ENCODE data around the gene OGFRL1. TPM values are rescaled to one million over a fixed set of nuclear protein-coding genes. Genes with fewer than 3 reads are reported as not detected.

OGFRL1 gene
- total RNA-seq, 1 donor from 2014 or later, result 6.0 TPM

- Mint-ChIP-seq H3K9me3 (no peaks in the 10 kb centered on the region), H3K27ac (no peak overlapping the region), H3K36me3 (peaks cover 4% of the 10 kb centered on the region), H3K27me3 (no peaks in the 10 kb centered on the region), H3K4me3 (no peak overlapping the region), H3K4me1 (ENCODE audit: unreplicated experiment) (no peaks in the 10 kb centered on the region)
- TF ChIP-seq CTCF (conservative IDR thresholded peaks at IDR 0.05), result no peak
- DNase-seq (ENCODE audit: extremely low spot score, unreplicated experiment), result no peak
These were observed 12.9 kb downstream of the OGFRL1 start for GRCh38 chr6:71301546-71301945.

GRCh38 chr6:71309656-71310055, 21.0 kb downstream of the OGFRL1 start:
- Mint-ChIP-seq H3K4me3 (no peak overlapping the region), H3K9me3 (no peaks in the 10 kb centered on the region), H3K4me1 (ENCODE audit: unreplicated experiment) (peaks cover 29% of the 10 kb centered on the region), H3K27ac (no peak overlapping the region), H3K36me3 (no peaks in the 10 kb centered on the region), H3K27me3 (peaks cover 4% of the 10 kb centered on the region)
- DNase-seq (ENCODE audit: extremely low spot score, unreplicated experiment), result no peak
- no peak for TF ChIP-seq CTCF (conservative IDR thresholded peaks at IDR 0.05)

GRCh38 chr6:71310261-71310660, 21.6 kb downstream of the OGFRL1 start:
- TF ChIP-seq CTCF (conservative IDR thresholded peaks at IDR 0.05), result no peak
- no peak for DNase-seq (ENCODE audit: extremely low spot score, unreplicated experiment)
- H3K9me3 Mint-ChIP-seq, result no peaks in the 10 kb centered on the region
- peaks cover 4% of the 10 kb centered on the region for H3K27me3 Mint-ChIP-seq
- no peak overlapping the region for H3K4me3 Mint-ChIP-seq
- H3K4me1 Mint-ChIP-seq (ENCODE audit: unreplicated experiment), result peaks cover 29% of the 10 kb centered on the region
- no peaks in the 10 kb centered on the region for H3K36me3 Mint-ChIP-seq
- H3K27ac Mint-ChIP-seq, result no peak overlapping the region

- Mint-ChIP-seq H3K4me3 (no peak overlapping the region), H3K36me3 (no peaks in the 10 kb centered on the region), H3K27ac (no peak overlapping the region), H3K9me3 (no peaks in the 10 kb centered on the region), H3K27me3 (peaks cover 4% of the 10 kb centered on the region), H3K4me1 (ENCODE audit: unreplicated experiment) (peaks cover 29% of the 10 kb centered on the region)
- no peak for TF ChIP-seq CTCF (conservative IDR thresholded peaks at IDR 0.05)
- no peak for DNase-seq (ENCODE audit: extremely low spot score, unreplicated experiment)
These were observed 23.5 kb downstream of the OGFRL1 start for GRCh38 chr6:71312089-71312488.

GRCh38 chr6:71317441-71317840, 28.8 kb downstream of the OGFRL1 start:
- H3K27ac Mint-ChIP-seq, result no peak overlapping the region
- no peaks in the 10 kb centered on the region for H3K36me3 Mint-ChIP-seq
- no peak for DNase-seq (ENCODE audit: extremely low spot score, unreplicated experiment)
- TF ChIP-seq CTCF (conservative IDR thresholded peaks at IDR 0.05), result no peak
- H3K4me1 Mint-ChIP-seq (ENCODE audit: unreplicated experiment), result peaks cover 10% of the 10 kb centered on the region
- no peak overlapping the region for H3K4me3 Mint-ChIP-seq
- no peaks in the 10 kb centered on the region for H3K27me3 Mint-ChIP-seq
- no peaks in the 10 kb centered on the region for H3K9me3 Mint-ChIP-seq

GRCh38 chr6:71320041-71320440, 31.4 kb downstream of the OGFRL1 start:
- Mint-ChIP-seq H3K27me3 (no peaks in the 10 kb centered on the region), H3K9me3 (no peaks in the 10 kb centered on the region), H3K4me1 (ENCODE audit: unreplicated experiment) (peaks cover 7% of the 10 kb centered on the region), H3K4me3 (no peak overlapping the region), H3K36me3 (no peaks in the 10 kb centered on the region), H3K27ac (no peak overlapping the region)
- no peak for TF ChIP-seq CTCF (conservative IDR thresholded peaks at IDR 0.05)
- no peak for DNase-seq (ENCODE audit: extremely low spot score, unreplicated experiment)

Data from type B pancreatic cell (in vitro differentiated cells).